CD14-positive monocyte (primary cell): Measurements from ENCODE around the gene CALML3. TPM values are rescaled to one million over a fixed set of nuclear protein-coding genes. Genes with fewer than 3 reads are reported as not detected.

Experiments used
- DNase-seq, 3 donors: peaks; one replicate each; pipeline ENCODE4 v3.0.0-alpha.2; 2011 to 2022
- H2AFZ ChIP-seq: 2 replicates; pipeline ENCODE4 v1.6.0; 2012; ENCODE audit warnings: mild to moderate bottlenecking, low read depth, low read length, inconsistent platforms; ENCODE audit not compliant: insufficient read depth, poor library complexity, severe bottlenecking
- H3K27ac ChIP-seq, 2 donors: 1 replicate in 1 of 2; 2 replicates in 1 of 2; pipeline ENCODE4 v1.5.1; 2012 to 2013; ENCODE audit warnings: low read length in 2 of 2, control low read depth in 1 of 2, inconsistent platforms in 1 of 2, low read depth in 1 of 2, mild to moderate bottlenecking in 1 of 2
- H3K27me3 ChIP-seq, 2 donors: one replicate each; pipeline versions ENCODE4 v1.6.0 to v1.6.1; 2011 to 2013; ENCODE audit warnings: low read length in 2 of 2; ENCODE audit not compliant: control insufficient read depth in 2 of 2, insufficient read depth in 2 of 2
- H3K36me3 ChIP-seq, 2 donors: replicated peaks in 1 of 2; 1 replicate in 1 of 2; 2 replicates in 1 of 2; pipeline versions ENCODE4 v1.5.1 to v1.6.1; 2012 to 2013; ENCODE audit warnings: low read length in 2 of 2, control low read depth in 1 of 2, inconsistent platforms in 1 of 2, mild to moderate bottlenecking in 1 of 2; ENCODE audit not compliant: insufficient read depth in 2 of 2, control insufficient read depth in 1 of 2
- H3K4me1 ChIP-seq, 2 donors: 1 replicate in 1 of 2; 2 replicates in 1 of 2; pipeline versions ENCODE4 v1.5.1 to v1.6.1; 2012 to 2013; ENCODE audit warnings: low read length in 2 of 2, control low read depth in 1 of 2, inconsistent platforms in 1 of 2, mild to moderate bottlenecking in 1 of 2, moderate library complexity in 1 of 2; ENCODE audit not compliant: insufficient read depth in 2 of 2, control insufficient read depth in 1 of 2
- H3K4me2 ChIP-seq: replicated peaks from 2 replicates; pipeline ENCODE3; 2012; ENCODE audit warnings: low read length, moderate library complexity, mild to moderate bottlenecking; ENCODE audit not compliant: poor library complexity, severe bottlenecking; ENCODE audit errors: extremely low read depth
- H3K4me3 ChIP-seq, 3 experiments: fragments of 200-600 bp in 1 of 3; sonication (generic) in 1 of 3; replicated peaks in 1 of 3; 1 replicate in 2 of 3; 2 replicates in 1 of 3; pipeline ENCODE4 v1.5.1; 2011 to 2013; ENCODE audit warnings: low read length in 3 of 3, mild to moderate bottlenecking in 3 of 3, control low read depth in 2 of 3, low read depth in 2 of 3, inconsistent platforms in 1 of 3, moderate library complexity in 1 of 3
- H3K79me2 ChIP-seq: 2 replicates; pipeline ENCODE4 v1.6.0; 2012; ENCODE audit warnings: mild to moderate bottlenecking, control low read depth, inconsistent platforms, low read length, moderate library complexity; ENCODE audit not compliant: insufficient read depth
- H3K9ac ChIP-seq: 2 replicates; pipeline ENCODE4 v1.6.0; 2017; ENCODE audit warnings: low read length, mild to moderate bottlenecking; ENCODE audit not compliant: insufficient read depth, poor library complexity, severe bottlenecking
- H3K9me3 ChIP-seq, 2 donors: replicated peaks in 1 of 2; 1 replicate in 1 of 2; 2 replicates in 1 of 2; pipeline versions ENCODE4 v1.5.1 to v1.6.1; 2012 to 2013; ENCODE audit warnings: low read length in 2 of 2, control low read depth in 1 of 2; ENCODE audit not compliant: control insufficient read depth in 1 of 2, insufficient read depth in 1 of 2
- H4K20me1 ChIP-seq: 2 replicates; pipeline ENCODE4 v1.6.0; 2012; ENCODE audit warnings: mild to moderate bottlenecking, low read length, control low read depth, moderate library complexity; ENCODE audit not compliant: insufficient read depth
- H3K27ac Mint-ChIP-seq, 7 donors: one replicate each; pipeline ENCODE4 v1.8.0; 2020; ENCODE audit warnings: mild to moderate bottlenecking in 7 of 7, mixed read lengths in 7 of 7, moderate library complexity in 6 of 7, inconsistent platforms in 2 of 7
- H3K27me3 Mint-ChIP-seq, 3 donors: one replicate each; pipeline ENCODE4 v1.8.0; 2021 to 2022; ENCODE audit warnings: low read depth in 3 of 3, mild to moderate bottlenecking in 3 of 3, mixed read lengths in 3 of 3, moderate library complexity in 3 of 3, inconsistent platforms in 1 of 3
- H3K36me3 Mint-ChIP-seq, 2 donors: one replicate each; pipeline ENCODE4 v1.8.0; 2020; ENCODE audit warnings: mixed read lengths in 2 of 2, inconsistent platforms in 1 of 2, mild to moderate bottlenecking in 1 of 2
- H3K4me1 Mint-ChIP-seq: one replicate; pipeline ENCODE4 v1.8.0; 2020; ENCODE audit warnings: mild to moderate bottlenecking, mixed read lengths
- H3K4me3 Mint-ChIP-seq, 2 donors: one replicate each; pipeline ENCODE4 v1.8.0; 2020; ENCODE audit warnings: mild to moderate bottlenecking in 2 of 2, mixed read lengths in 2 of 2, moderate library complexity in 1 of 2
- H3K9me3 Mint-ChIP-seq, 7 donors: one replicate each; pipeline ENCODE4 v1.8.0; 2020 to 2022; ENCODE audit warnings: mixed read lengths in 7 of 7, mild to moderate bottlenecking in 6 of 7, moderate library complexity in 6 of 7, inconsistent platforms in 2 of 7
- WGBS: methylation state at CpG from one replicate; pipeline ENCODE4 v1.1.5; 2013; ENCODE audit warnings: missing lambda C conversion rate; ENCODE audit not compliant: insufficient coverage; 5-methylcytosine and 5-hydroxymethylcytosine counted together
- intact Hi-C, 2 donors: fragments of 100-400 bp; cut with micrococcal nuclease; formaldehyde crosslinking; loops; one replicate each; pipeline versions ENCODE4 v1.15.0 to v1.15.1; 2023
- polyA plus RNA-seq, 3 donors: library from polyadenylated mRNA; depleted of rRNA in 1 of 3; unstranded in 2 of 3; stranded (reverse) in 1 of 3; fragments of 300-500 nt in 2 of 3; fragments of >200 nt in 1 of 3; fragmentation: Illumina TruSeq in 2 of 3; gene quantifications; 1 replicate in 2 of 3; 2 replicates in 1 of 3; pipeline ENCODE4 v1.2.3, GENCODE V29; 2012 to 2021
- TF ChIP-seq, protein P1 (sequence below): fragments of 200-600 bp; IDR thresholded peaks from one replicate; pipeline ENCODE4 v1.8.0; 2022; ENCODE audit warnings: antibody characterized with exemption, mild to moderate bottlenecking

Gene CALML3
- polyA plus RNA-seq, 3 donors, result not detected

DNA sequence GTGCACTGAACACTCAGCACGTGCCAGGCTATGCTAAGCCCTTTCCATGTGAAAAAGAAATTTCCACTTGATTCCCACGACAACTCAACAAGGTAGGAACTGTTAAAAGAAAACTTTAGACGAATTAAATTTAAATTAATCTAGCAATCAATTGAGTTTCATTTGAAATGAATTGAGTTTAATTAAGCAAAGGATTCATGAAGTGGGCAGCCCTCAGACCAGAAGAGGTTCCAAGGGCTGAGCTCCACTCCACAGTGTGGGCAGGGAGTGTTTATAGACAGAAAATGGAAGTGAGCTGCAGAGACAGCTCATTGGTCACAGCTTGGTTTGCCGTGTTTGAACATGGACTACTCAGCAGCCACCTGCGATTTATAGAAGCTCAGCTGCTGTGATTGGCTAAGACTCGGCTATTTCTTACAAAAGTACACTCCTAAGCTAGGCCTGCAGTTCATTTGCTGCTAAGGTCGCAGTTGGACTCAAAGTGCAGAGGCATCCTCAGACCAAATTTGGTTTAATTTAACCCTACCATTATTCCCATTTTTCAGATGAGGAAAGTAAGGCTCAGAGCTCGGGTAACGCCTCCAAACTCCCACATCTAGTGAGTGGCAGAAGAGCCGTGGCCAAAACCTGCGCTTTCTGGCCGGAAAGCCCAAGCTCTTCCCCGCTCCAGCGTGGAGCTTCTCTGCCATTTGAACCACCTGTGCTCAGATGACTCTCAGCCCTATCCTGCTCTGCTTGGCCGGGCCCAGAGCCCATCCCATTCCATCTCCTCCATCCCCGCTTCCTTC lies 24.9 kb downstream of the CALML3 start:
- peak overlapping the region in 1 of 7 donors; percentile 9 for H3K27ac Mint-ChIP-seq
- no peaks in the 10 kb centered on the region for H3K9me3 Mint-ChIP-seq
- no peak overlapping the region for H3K27ac ChIP-seq
- WGBS, result 96% methylated on average over 13 of the region's 16 CpGs
- no peaks in the 10 kb centered on the region for H3K27me3 ChIP-seq
- H3K9ac ChIP-seq, result no peak overlapping the region
- H2AFZ ChIP-seq, result no peak overlapping the region
- TF ChIP-seq, protein P1, sequence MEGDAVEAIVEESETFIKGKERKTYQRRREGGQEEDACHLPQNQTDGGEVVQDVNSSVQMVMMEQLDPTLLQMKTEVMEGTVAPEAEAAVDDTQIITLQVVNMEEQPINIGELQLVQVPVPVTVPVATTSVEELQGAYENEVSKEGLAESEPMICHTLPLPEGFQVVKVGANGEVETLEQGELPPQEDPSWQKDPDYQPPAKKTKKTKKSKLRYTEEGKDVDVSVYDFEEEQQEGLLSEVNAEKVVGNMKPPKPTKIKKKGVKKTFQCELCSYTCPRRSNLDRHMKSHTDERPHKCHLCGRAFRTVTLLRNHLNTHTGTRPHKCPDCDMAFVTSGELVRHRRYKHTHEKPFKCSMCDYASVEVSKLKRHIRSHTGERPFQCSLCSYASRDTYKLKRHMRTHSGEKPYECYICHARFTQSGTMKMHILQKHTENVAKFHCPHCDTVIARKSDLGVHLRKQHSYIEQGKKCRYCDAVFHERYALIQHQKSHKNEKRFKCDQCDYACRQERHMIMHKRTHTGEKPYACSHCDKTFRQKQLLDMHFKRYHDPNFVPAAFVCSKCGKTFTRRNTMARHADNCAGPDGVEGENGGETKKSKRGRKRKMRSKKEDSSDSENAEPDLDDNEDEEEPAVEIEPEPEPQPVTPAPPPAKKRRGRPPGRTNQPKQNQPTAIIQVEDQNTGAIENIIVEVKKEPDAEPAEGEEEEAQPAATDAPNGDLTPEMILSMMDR, result no peak
- peaks cover 0 to 3% (median 0%) of the 10 kb centered on the region in 3 donors for H3K27me3 Mint-ChIP-seq
- no peak overlapping the region for H3K4me3 ChIP-seq
- H3K36me3 Mint-ChIP-seq, result no peaks in the 10 kb centered on the region
- H3K79me2 ChIP-seq, result no peaks in the 10 kb centered on the region
- peaks cover 15 to 30% of the 10 kb centered on the region in 2 donors for H3K4me1 ChIP-seq
- no peaks in the 10 kb centered on the region for H3K9me3 ChIP-seq
- H3K4me2 ChIP-seq, result no peak overlapping the region
- H4K20me1 ChIP-seq, result no peaks in the 10 kb centered on the region
- DNase-seq, result no peak
- H3K4me3 Mint-ChIP-seq, result no peak overlapping the region
- intact Hi-C loops, result no loop called here
- no peaks in the 10 kb centered on the region for H3K36me3 ChIP-seq
- peaks cover 15% of the 10 kb centered on the region for H3K4me1 Mint-ChIP-seq

DNA sequence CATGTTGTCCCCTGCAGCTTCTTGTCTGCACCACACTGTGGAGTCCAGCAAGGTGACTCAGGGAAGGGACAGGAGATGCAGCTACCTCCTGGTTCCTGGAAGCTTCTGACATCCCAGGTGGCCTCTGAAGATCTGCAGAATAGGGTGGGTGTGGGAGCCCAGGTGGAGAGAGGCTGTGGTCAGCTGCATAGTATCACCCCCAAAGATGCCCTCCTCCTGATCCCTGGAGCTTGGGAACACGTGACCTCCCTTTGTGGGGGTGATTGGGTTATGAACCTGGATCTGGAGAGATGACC lies 25.4 kb downstream of the CALML3 start:
- TF ChIP-seq, protein P1, result no peak
- WGBS, result 100% methylated on average over 1 of the region's 1 CpG
- H3K9me3 ChIP-seq, result no peaks in the 10 kb centered on the region
- Mint-ChIP-seq H3K9me3 (no peaks in the 10 kb centered on the region), H3K36me3 (no peaks in the 10 kb centered on the region), H3K27ac (peak overlapping the region in 1 of 7 donors; percentile 9), H3K4me3 (no peak overlapping the region), H3K27me3 (peaks cover 0 to 3% (median 0%) of the 10 kb centered on the region in 3 donors), H3K4me1 (peaks cover 10% of the 10 kb centered on the region)
- no peaks in the 10 kb centered on the region for H3K79me2 ChIP-seq
- no peak for DNase-seq
- H2AFZ ChIP-seq, result no peak overlapping the region
- no peak overlapping the region for H3K4me2 ChIP-seq
- intact Hi-C loops, result no loop called here
- no peaks in the 10 kb centered on the region for H4K20me1 ChIP-seq
- no peaks in the 10 kb centered on the region for H3K36me3 ChIP-seq
- no peak overlapping the region for H3K27ac ChIP-seq
- H3K4me3 ChIP-seq, result no peak overlapping the region
- H3K27me3 ChIP-seq, result no peaks in the 10 kb centered on the region
- peaks cover 15 to 25% of the 10 kb centered on the region in 2 donors for H3K4me1 ChIP-seq
- no peak overlapping the region for H3K9ac ChIP-seq
